Stimulated activated CD4-positive, alpha-beta T cell treated with anti-CD3 and anti-CD28 coated beads, Interleukin-4, amount 100 ng/mL, for 4 hours (primary cell): Measurements from ENCODE around the gene MAP3K13.
A peak's percentile ranks its signal among the peaks of the same experiment; 100 is the strongest.
"Not testable (repeated sequence)": the region's sequence is repeated elsewhere in the genome, so short reads cannot be mapped to it uniquely, and the experiment has no call there.

Experiments used
- DNase-seq, 2 experiments: peaks; one replicate each; pipeline ENCODE4 v3.0.0-alpha.2; 2020

MAP3K13 gene

GRCh38 chr3:185342459-185343174 lies 20.3 kb upstream of the MAP3K13 start:
- no peak for DNase-seq

- no peak for DNase-seq
Measured at GRCh38 chr3:185347399-185347798, 15.5 kb upstream of the MAP3K13 start.

GRCh38 chr3:185350841-185351240 lies 12.1 kb upstream of the MAP3K13 start:
- no peak for DNase-seq

GRCh38 chr3:185351396-185351795 lies 11.5 kb upstream of the MAP3K13 start:
- DNase-seq = no peak

GRCh38 chr3:185353225-185353624 lies 9.7 kb upstream of the MAP3K13 start:
- DNase-seq = no peak

GRCh38 chr3:185353823-185354614 lies 8.9 kb upstream of the MAP3K13 start:
- peak; percentile 59 to 60 for DNase-seq

- no peak for DNase-seq
Measured at GRCh38 chr3:185356499-185356898, 6.4 kb upstream of the MAP3K13 start.

- no peak for DNase-seq
Measured at GRCh38 chr3:185361920-185362319, 1.0 kb upstream of the MAP3K13 start.

GRCh38 chr3:185363662-185364203 lies 797 bp downstream of the MAP3K13 start:
- no peak for DNase-seq

GRCh38 chr3:185365291-185366073 lies 2.5 kb downstream of the MAP3K13 start:
- DNase-seq = no peak

- DNase-seq = no peak
Measured at GRCh38 chr3:185366074-185366335, 3.1 kb downstream of the MAP3K13 start.

GRCh38 chr3:185366913-185367312 lies 4.0 kb downstream of the MAP3K13 start:
- no peak for DNase-seq

GRCh38 chr3:185370349-185370748 lies 7.4 kb downstream of the MAP3K13 start:
- not testable (repeated sequence) for DNase-seq

GRCh38 chr3:185371306-185372074 lies 8.6 kb downstream of the MAP3K13 start:
- DNase-seq = no peak

- DNase-seq = no peak
Measured at GRCh38 chr3:185381320-185382058, 18.6 kb downstream of the MAP3K13 start.

GRCh38 chr3:185382154-185382553 lies 19.2 kb downstream of the MAP3K13 start:
- DNase-seq = no peak

- DNase-seq = not testable (repeated sequence)
Measured at GRCh38 chr3:185386515-185386914, 23.6 kb downstream of the MAP3K13 start.

GRCh38 chr3:185387646-185388045 lies 24.7 kb downstream of the MAP3K13 start:
- DNase-seq = no peak

- DNase-seq = no peak
Measured at GRCh38 chr3:185393055-185393454, 30.1 kb downstream of the MAP3K13 start.

- DNase-seq = no peak
Measured at GRCh38 chr3:185397676-185398075, 34.7 kb downstream of the MAP3K13 start.

- no peak for DNase-seq
Measured at GRCh38 chr3:185399737-185400667, 37.1 kb downstream of the MAP3K13 start.
